Esophagus muscularis mucosa (tissue), 3 donors: ENCODE results near the gene CCDC34.

Experiments
- POLR2A ChIP-seq: fragments of 450-650 bp; IDR thresholded peaks from one replicate; pipeline ENCODE4 v1.6.1; 2017; ENCODE audit warnings: antibody characterized with exemption, moderate library complexity, mild to moderate bottlenecking, low read depth
- POLR2AphosphoS5 ChIP-seq, 2 donors: sonication (generic); formaldehyde crosslinking; IDR thresholded peaks; one replicate each; pipeline ENCODE4 v1.6.1; 2017; ENCODE audit warnings: antibody characterized with exemption in 2 of 2
- TF ChIP-seq, protein P1 (sequence below), 3 experiments: fragments of 200-600 bp in 2 of 3; fragments of 450-650 bp in 1 of 3; sonication (generic) in 2 of 3; IDR thresholded peaks; one replicate each; pipeline ENCODE4 v1.5.1; 2017 to 2019; ENCODE audit warnings: antibody characterized with exemption in 3 of 3, mild to moderate bottlenecking in 2 of 3, moderate library complexity in 1 of 3

DNA sequence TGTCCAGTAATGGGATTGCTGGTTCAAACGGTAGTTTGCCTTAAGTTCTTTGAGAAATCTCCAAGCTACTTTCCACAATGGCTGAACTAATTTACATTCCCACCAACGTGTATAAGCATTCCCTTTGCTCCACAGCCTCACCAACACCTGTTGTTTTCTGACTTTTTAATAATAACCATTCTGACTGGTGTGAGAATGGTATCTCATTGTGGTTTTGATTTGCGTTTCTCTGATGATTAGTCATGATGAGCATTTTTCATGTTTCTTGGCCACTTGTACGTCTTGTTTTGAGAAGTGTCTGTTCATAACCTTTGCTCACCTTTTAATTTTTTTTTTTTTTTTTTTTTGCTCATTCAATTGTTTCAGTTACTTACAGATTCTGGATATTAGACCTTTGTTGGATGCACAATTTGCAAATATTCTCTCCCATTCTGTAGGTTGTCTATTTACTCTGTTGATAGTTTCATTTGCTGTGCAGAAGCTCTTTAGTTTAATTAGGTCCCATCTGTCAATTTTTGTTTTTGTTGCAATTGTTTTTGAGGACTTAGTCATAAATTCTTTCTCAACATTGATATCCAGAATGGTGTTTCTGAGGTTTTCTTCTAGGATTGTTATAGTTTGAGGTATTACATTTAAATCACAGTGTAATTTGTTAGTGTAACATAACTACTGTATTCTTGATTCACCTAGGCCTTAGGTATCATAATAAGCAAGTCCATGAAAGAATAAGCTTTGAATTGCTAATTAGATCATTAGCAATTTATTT lies 33.0 kb downstream of the CCDC34 start:
- TF ChIP-seq, protein P1, sequence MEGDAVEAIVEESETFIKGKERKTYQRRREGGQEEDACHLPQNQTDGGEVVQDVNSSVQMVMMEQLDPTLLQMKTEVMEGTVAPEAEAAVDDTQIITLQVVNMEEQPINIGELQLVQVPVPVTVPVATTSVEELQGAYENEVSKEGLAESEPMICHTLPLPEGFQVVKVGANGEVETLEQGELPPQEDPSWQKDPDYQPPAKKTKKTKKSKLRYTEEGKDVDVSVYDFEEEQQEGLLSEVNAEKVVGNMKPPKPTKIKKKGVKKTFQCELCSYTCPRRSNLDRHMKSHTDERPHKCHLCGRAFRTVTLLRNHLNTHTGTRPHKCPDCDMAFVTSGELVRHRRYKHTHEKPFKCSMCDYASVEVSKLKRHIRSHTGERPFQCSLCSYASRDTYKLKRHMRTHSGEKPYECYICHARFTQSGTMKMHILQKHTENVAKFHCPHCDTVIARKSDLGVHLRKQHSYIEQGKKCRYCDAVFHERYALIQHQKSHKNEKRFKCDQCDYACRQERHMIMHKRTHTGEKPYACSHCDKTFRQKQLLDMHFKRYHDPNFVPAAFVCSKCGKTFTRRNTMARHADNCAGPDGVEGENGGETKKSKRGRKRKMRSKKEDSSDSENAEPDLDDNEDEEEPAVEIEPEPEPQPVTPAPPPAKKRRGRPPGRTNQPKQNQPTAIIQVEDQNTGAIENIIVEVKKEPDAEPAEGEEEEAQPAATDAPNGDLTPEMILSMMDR (IDR thresholded peaks at IDR 0.05), result no peak
- no peak for TF ChIP-seq POLR2A
- no peak for TF ChIP-seq POLR2AphosphoS5 (IDR thresholded peaks at IDR 0.05)
